ENCODE measurements around the gene RETREG1.
"Not testable (repeated sequence)": the region's sequence is repeated elsewhere in the genome, so short reads cannot be mapped to it uniquely, and the experiment has no call there.

RETREG1 gene, protein sequence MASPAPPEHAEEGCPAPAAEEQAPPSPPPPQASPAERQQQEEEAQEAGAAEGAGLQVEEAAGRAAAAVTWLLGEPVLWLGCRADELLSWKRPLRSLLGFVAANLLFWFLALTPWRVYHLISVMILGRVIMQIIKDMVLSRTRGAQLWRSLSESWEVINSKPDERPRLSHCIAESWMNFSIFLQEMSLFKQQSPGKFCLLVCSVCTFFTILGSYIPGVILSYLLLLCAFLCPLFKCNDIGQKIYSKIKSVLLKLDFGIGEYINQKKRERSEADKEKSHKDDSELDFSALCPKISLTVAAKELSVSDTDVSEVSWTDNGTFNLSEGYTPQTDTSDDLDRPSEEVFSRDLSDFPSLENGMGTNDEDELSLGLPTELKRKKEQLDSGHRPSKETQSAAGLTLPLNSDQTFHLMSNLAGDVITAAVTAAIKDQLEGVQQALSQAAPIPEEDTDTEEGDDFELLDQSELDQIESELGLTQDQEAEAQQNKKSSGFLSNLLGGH

GRCh38 chr5:16616536-16617273 lies at the start of gene RETREG1:
TSS of gene RETREG1 (minus strand) at chr5:16616997. CDS start at chr5:16616971, 26 bp downstream.
- Mint-ChIP-seq H3K27me3 (no peaks in the 10 kb centered on the region), H3K4me3 (peak within 1 kb of the TSS; percentile 97), H3K36me3 (no peaks in the 10 kb centered on the region), H3K4me1 (ENCODE audit: low read depth) (peaks cover 53% of the 10 kb centered on the region), H3K27ac (peak within 1 kb of the TSS; percentile 96), H3K9me3 (ENCODE audit: low read depth) (no peaks in the 10 kb centered on the region)

DNA sequence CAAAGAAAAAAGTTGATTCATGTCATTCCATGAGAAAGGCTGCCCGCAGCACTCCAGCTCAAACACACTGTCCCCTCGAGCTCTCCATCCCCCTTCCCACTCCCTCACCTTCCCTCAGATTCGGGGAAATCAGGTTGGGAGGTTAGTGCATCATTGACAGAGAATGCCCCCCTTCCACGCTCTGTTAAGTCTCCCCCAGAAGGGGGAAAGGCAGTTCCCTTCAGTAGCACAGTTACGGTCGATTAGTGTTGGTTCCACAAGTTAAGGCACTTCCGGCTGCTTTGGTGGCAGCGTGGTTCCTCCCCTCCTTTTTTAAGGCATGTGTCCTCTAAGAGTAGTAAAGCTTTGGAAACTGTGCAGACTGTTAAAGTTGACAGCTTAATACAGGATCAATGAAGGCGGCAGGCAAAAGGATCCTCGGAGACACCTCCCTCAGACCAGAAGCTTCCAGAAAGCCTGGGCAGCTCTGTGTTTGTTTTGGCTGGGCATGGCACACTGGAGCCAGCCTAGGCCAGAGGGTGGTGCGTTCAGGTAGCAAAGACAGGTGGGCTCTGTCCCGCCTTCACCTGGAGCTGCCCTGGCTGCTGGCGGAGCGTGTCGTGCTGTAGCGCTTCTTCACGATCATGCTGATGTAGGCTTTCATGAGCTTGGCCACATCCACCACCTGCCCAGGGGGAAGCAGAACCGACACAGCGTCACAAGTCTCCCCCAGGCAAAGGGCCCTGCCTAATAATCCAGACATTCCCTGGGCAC lies 49.5 kb upstream of the RETREG1 start:
- Mint-ChIP-seq H3K4me1 (ENCODE audit: low read depth) (peaks cover 40% of the 10 kb centered on the region), H3K4me3 (no peak overlapping the region), H3K36me3 (no peaks in the 10 kb centered on the region), H3K9me3 (ENCODE audit: low read depth) (no peaks in the 10 kb centered on the region), H3K27ac (no peak overlapping the region), H3K27me3 (no peaks in the 10 kb centered on the region)

GRCh38 chr5:16665601-16666000 lies 48.8 kb upstream of the RETREG1 start:
- H3K9me3 Mint-ChIP-seq (ENCODE audit: low read depth) = no peaks in the 10 kb centered on the region
- H3K4me1 Mint-ChIP-seq (ENCODE audit: low read depth) = peaks cover 41% of the 10 kb centered on the region
- H3K27me3 Mint-ChIP-seq = no peaks in the 10 kb centered on the region
- no peaks in the 10 kb centered on the region for H3K36me3 Mint-ChIP-seq
- H3K4me3 Mint-ChIP-seq = no peak overlapping the region
- no peak overlapping the region for H3K27ac Mint-ChIP-seq

- H3K36me3 Mint-ChIP-seq = no peaks in the 10 kb centered on the region
- no peaks in the 10 kb centered on the region for H3K9me3 Mint-ChIP-seq (ENCODE audit: low read depth)
- H3K4me1 Mint-ChIP-seq (ENCODE audit: low read depth) = peaks cover 41% of the 10 kb centered on the region
- no peak overlapping the region for H3K4me3 Mint-ChIP-seq
- H3K27me3 Mint-ChIP-seq = no peaks in the 10 kb centered on the region
- peak overlapping the region; percentile 16 for H3K27ac Mint-ChIP-seq
Observed at GRCh38 chr5:16664368-16664767, 47.6 kb upstream of the RETREG1 start.

GRCh38 chr5:16663840-16664239 lies 47.0 kb upstream of the RETREG1 start:
- H3K27ac Mint-ChIP-seq = no peak overlapping the region
- H3K4me3 Mint-ChIP-seq = no peak overlapping the region
- no peaks in the 10 kb centered on the region for H3K27me3 Mint-ChIP-seq
- peaks cover 41% of the 10 kb centered on the region for H3K4me1 Mint-ChIP-seq (ENCODE audit: low read depth)
- no peaks in the 10 kb centered on the region for H3K36me3 Mint-ChIP-seq
- no peaks in the 10 kb centered on the region for H3K9me3 Mint-ChIP-seq (ENCODE audit: low read depth)

- H3K27me3 Mint-ChIP-seq = no peaks in the 10 kb centered on the region
- H3K9me3 Mint-ChIP-seq (ENCODE audit: low read depth) = no peaks in the 10 kb centered on the region
- no peak overlapping the region for H3K27ac Mint-ChIP-seq
- no peak overlapping the region for H3K4me3 Mint-ChIP-seq
- peaks cover 3% of the 10 kb centered on the region for H3K36me3 Mint-ChIP-seq
- peaks cover 35% of the 10 kb centered on the region for H3K4me1 Mint-ChIP-seq (ENCODE audit: low read depth)
Observed at GRCh38 chr5:16661713-16662112, 44.9 kb upstream of the RETREG1 start.

DNA sequence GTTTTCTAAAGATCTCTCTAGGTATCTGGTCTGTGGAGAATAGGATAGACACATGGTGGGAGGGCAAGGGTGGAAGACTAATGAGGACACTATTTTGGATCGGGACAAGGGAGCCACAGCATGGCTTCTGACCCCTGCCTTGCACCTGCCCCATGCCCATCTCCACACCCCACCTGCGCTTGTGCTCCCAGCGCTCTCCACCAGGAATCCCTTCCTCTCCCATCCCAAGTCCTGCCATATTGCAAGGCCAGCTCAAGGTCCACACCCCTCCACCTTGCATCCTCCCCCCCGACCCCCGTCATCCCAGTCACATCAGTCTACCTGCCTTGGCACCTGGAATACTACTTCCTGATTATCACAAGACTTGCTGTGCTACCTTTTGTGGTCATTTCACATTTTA lies 44.2 kb upstream of the RETREG1 start:
- H3K36me3 Mint-ChIP-seq = peaks cover 3% of the 10 kb centered on the region
- no peaks in the 10 kb centered on the region for H3K9me3 Mint-ChIP-seq (ENCODE audit: low read depth)
- H3K4me3 Mint-ChIP-seq = no peak overlapping the region
- H3K4me1 Mint-ChIP-seq (ENCODE audit: low read depth) = peaks cover 32% of the 10 kb centered on the region
- H3K27me3 Mint-ChIP-seq = no peaks in the 10 kb centered on the region
- no peak overlapping the region for H3K27ac Mint-ChIP-seq

DNA sequence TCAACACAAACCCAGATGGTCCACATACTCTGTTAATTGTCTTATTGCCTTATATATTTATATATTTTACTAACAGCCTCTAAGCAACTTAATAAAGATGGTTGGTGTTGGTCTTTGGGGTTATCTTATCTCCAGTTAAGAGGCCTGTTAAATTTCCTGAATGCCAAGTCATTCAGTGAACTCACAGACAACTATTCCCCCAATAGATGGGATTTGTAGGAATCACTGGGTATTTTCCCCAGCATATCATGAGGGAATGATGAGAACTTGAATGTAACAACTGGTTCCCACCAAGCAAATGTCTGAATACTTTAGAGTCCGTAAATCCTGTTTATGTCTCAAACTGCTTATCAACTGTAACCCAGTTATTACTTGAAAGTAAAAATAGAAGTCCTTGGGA lies 42.7 kb upstream of the RETREG1 start:
- Mint-ChIP-seq H3K9me3 (ENCODE audit: low read depth) (no peaks in the 10 kb centered on the region), H3K4me1 (ENCODE audit: low read depth) (peaks cover 28% of the 10 kb centered on the region), H3K4me3 (no peak overlapping the region), H3K27ac (no peak overlapping the region), H3K36me3 (peaks cover 6% of the 10 kb centered on the region), H3K27me3 (no peaks in the 10 kb centered on the region)

DNA sequence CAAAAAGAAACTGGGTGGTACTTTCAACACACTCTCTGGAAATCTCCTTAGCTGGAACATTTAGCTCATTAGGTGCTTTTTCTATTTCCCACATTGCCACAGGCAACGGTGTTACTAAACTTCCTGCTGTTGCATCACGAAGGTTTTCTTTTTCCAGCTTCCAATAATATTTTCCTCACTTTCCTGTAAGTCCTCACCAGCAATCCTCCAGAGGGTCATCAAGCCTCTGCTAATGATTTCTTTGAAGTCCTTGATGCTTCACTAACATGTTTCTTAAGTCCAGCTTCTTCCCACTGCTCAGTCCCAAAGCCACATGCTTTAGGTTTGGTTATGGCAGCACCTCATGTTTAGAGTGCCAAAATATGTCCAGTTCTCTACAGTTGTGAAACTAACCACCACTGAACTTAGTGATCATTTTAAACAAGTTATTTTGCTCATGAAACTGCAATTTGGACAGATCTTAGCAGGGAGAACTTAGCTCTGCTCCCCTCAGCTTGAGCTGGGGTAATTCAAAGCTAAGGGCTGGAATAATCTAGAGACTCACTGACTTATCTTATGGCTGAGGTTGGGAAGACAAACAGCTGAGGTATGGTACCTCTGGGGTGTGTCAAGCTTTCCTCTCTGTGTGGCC lies 39.9 kb upstream of the RETREG1 start:
- no peaks in the 10 kb centered on the region for H3K9me3 Mint-ChIP-seq (ENCODE audit: low read depth)
- no peak overlapping the region for H3K4me3 Mint-ChIP-seq
- H3K36me3 Mint-ChIP-seq = peaks cover 6% of the 10 kb centered on the region
- peaks cover 13% of the 10 kb centered on the region for H3K4me1 Mint-ChIP-seq (ENCODE audit: low read depth)
- H3K27me3 Mint-ChIP-seq = no peaks in the 10 kb centered on the region
- H3K27ac Mint-ChIP-seq = no peak overlapping the region

DNA sequence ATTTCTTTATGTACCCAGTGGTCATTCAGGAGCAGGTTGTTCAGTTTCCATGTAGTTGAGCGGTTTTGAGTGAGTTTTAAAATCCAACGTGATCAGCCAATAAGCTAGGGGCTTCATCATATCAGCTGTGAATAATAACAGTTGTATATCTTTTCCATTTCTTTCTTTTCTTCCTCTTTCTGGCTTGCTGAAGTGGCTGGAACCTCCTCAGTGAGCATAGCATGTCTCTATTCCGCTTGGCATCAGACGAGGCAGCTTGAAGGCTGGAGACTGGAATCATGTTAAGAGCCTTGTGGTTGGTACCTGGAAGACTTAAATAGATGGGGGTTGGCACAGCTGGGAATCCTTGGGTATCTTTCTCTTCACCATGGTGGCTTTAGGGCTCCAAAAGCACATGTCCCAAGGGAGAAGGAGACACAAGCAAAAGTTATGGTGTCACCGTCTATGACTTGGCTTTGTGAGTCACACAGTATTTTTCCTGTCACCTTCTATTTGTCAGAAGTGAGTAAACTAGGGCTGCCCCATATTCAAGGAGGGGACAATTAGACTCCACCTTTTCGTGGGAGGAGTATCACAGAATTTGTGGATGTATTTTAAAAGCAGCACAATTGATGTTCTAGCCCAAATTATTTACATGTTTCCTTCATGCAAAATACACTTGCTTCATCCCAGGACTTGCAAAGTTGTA lies 38.0 kb upstream of the RETREG1 start:
- Mint-ChIP-seq H3K27ac (peak overlapping the region; percentile 79), H3K4me1 (ENCODE audit: low read depth) (peaks cover 10% of the 10 kb centered on the region), H3K9me3 (ENCODE audit: low read depth) (no peaks in the 10 kb centered on the region), H3K4me3 (no peak overlapping the region), H3K36me3 (peaks cover 6% of the 10 kb centered on the region), H3K27me3 (no peaks in the 10 kb centered on the region)

- not testable (repeated sequence) for H3K27me3 Mint-ChIP-seq, H3K36me3 Mint-ChIP-seq, H3K27ac Mint-ChIP-seq, H3K4me3 Mint-ChIP-seq
- H3K4me1 Mint-ChIP-seq (ENCODE audit: low read depth) = peaks cover 10% of the 10 kb centered on the region
- H3K9me3 Mint-ChIP-seq (ENCODE audit: low read depth) = peaks cover 12% of the 10 kb centered on the region
Observed at GRCh38 chr5:16648739-16649138, 31.9 kb upstream of the RETREG1 start.

GRCh38 chr5:16644301-16644889 lies 27.6 kb upstream of the RETREG1 start:
- Mint-ChIP-seq H3K4me1 (ENCODE audit: low read depth) (peaks cover 17% of the 10 kb centered on the region), H3K27me3 (no peaks in the 10 kb centered on the region), H3K36me3 (peaks cover 8% of the 10 kb centered on the region), H3K4me3 (peak overlapping the region; percentile 78), H3K27ac (peak overlapping the region; percentile 82), H3K9me3 (ENCODE audit: low read depth) (peaks cover 12% of the 10 kb centered on the region)

GRCh38 chr5:16642867-16643266 lies 26.1 kb upstream of the RETREG1 start:
- Mint-ChIP-seq H3K27me3 (no peaks in the 10 kb centered on the region), H3K36me3 (peaks cover 10% of the 10 kb centered on the region), H3K9me3 (ENCODE audit: low read depth) (peaks cover 12% of the 10 kb centered on the region), H3K4me1 (ENCODE audit: low read depth) (peaks cover 17% of the 10 kb centered on the region), H3K4me3 (no peak overlapping the region), H3K27ac (no peak overlapping the region)

GRCh38 chr5:16639206-16639605 lies 22.4 kb upstream of the RETREG1 start:
- H3K27ac Mint-ChIP-seq = no peak overlapping the region
- no peak overlapping the region for H3K4me3 Mint-ChIP-seq

More at GRCh38 chr5:16639206-16639605, 22.4 kb upstream of the RETREG1 start:
- Mint-ChIP-seq H3K4me1 (ENCODE audit: low read depth) (peaks cover 13% of the 10 kb centered on the region), H3K36me3 (peaks cover 8% of the 10 kb centered on the region), H3K9me3 (ENCODE audit: low read depth) (no peaks in the 10 kb centered on the region), H3K27me3 (no peaks in the 10 kb centered on the region)

Measured in activated naive CD8-positive, alpha-beta T cell (primary cell).